Activated CD4-positive, CD25-positive, alpha-beta regulatory T cell treated with anti-CD3 and anti-CD28 coated beads, Interleukin-2, amount 50 U/mL, for 24 hours (primary cell): ENCODE results near the gene CFAP119.

Source experiments
- ATAC-seq, 2 donors: fragments of 150-1000 bp; cut with Tn5 transposase; one replicate each; pipeline ENCODE4 v1.10.0; 2021; ENCODE audit warnings: mild to moderate bottlenecking in 1 of 2, moderate library complexity in 1 of 2

CFAP119 gene

DNA sequence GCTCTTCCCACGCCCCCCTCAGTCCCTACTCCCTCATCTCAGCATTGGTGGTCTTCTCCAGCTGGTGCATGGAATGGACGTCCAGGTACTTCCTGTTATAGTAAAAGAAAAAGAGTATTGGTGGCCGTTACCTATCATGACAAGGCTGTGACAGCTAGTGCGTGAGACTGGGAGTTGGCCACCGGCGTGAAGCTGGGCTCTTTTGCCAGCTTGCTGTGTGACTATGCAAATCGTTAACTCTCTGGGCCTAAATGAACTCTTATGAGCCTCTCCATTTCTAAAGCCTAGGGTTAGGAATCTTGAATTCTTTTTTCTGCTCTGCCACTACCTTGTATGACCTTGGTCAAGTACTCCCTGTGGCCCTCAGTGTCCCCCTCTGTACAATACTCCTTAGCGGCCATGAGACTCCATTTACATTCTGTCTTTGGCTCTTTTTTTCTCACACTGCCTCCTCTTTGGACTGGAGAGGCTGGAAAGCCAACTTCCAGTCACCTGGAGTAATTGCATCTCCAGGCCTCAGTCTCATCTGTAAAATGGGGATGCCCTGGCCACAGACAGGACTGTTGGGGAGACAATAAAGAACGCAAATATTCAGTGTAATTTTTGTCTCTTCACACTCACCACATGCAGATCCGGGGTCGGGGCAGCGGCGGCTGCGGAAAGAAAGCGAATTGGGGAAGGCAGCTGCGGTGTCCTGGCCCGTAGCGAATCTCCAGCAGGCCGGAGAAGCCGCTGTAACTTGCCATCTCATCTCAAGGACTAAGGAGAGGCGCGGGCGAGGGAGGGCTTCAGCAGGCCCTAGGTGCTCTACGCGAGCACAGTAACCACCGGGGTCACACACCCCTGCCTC lies 1.1 kb downstream of the CFAP119 start:
- no peak for ATAC-seq

- ATAC-seq: no peak
Measured at GRCh38 chr16:30760001-30760559, 1.8 kb downstream of the CFAP119 start.

DNA sequence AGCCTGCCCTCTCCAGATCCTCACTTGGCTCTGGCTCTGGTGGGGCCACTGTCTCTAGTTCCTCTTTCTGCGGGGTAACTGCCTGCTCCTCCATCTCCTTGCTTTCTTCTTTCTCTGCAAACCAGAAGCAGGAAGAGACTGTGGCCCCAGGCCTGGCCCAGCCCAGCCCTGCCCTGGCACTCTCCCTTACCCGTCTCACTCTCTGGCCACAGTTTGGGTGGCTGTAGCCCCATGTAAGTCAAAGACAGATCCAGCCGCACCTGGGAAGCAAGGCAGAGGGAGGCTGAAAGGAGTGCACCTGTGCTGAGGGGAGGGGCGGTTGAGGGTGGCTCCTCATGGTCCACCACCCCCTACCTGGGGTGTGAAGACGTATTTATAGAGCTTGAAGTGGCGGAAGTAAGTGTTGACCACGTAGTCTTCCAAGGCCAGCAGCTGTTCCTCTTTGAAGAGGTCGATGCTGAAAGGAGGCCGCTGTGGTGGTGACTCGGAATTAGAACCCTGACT lies 2.8 kb downstream of the CFAP119 start:
- no peak for ATAC-seq

DNA sequence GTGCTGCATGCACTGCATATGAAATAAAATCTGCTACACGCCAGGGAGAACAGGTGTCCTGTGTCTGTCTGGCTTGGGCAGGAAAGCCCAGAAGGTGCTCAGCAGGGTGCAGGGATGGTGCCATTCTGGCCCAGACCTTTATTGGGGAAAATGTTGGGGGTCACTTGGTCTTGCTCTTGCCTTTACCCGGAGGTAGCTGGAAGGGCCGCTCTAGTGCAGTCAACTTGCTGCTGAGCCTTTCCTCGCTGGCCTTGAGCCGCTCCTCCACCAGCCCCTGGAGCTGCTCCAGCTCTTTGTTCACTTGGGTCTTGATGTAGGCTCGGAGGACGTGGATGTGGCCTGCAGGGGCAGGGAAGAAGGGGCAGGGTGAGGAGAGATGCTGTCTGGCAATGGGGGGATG lies 4.5 kb downstream of the CFAP119 start:
- no peak for ATAC-seq

DNA sequence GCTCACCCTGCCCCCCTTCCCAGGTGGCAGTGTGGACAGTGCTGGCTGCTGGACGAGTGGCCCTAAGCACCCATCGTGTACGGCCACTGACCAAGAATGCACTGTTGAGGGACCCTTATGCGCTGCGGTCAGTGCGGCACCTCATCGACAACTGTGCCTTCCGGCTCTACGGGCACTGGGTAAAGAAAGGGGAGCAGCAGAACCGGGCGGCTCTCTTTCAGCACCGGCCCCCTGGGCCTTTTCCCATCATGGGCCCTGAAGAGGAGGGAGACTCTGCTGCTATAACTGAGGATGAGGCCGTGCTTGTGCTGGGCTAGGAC lies 5.1 kb downstream of the CFAP119 start:
- no peak for ATAC-seq

- no peak for ATAC-seq
Measured at GRCh38 chr16:30755955-30756780, 5.7 kb downstream of the CFAP119 start.

GRCh38 chr16:30753596-30753995 lies 8.3 kb downstream of the CFAP119 start:
- no peak for ATAC-seq

DNA sequence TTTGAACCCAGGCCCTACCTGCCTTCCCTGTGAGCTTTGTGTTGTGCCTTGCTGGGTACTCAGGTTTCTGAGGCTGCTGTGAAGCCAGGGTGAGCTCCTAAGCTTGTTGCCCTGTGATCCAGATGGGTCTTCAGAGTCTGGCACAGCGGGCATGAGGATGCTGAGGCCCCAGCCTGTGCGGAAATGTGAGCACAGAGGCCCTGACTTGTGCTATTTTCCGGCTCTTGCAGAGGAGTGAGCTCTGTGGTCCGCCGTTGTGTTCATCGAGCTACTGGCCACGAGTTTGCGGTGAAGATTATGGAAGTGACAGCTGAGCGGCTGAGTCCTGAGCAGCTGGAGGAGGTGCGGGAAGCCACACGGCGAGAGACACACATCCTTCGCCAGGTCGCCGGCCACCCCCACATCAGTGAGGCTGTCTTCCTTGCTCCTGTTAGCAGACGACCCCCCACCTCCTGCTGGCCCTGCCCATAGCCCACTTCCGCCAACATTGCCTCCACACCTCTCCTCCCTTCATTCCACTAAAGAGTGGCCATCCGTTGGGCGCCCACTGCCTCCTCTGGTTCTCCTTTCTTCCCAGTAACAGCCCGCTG lies 10.9 kb downstream of the CFAP119 start:
- no peak for ATAC-seq

DNA sequence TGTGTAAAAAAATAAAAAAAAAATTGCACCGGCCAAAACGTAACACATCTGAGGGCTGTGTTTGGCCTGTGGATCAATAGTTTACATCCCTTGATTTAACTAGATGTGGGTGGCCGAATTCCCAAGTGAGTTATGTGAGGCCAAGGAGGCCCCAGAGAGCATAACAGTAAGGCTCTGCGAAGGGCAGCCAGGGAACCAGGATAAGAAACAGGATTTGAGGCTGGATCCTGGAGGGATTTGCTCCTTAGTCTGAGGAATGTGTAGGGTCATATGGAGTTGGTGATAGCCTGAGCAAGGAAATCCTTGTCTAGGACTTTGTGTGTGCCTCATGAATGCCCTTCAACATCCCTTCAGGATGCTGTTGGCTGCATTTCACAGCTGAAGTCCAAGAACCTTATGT lies 11.7 kb downstream of the CFAP119 start:
- ATAC-seq: no peak

DNA sequence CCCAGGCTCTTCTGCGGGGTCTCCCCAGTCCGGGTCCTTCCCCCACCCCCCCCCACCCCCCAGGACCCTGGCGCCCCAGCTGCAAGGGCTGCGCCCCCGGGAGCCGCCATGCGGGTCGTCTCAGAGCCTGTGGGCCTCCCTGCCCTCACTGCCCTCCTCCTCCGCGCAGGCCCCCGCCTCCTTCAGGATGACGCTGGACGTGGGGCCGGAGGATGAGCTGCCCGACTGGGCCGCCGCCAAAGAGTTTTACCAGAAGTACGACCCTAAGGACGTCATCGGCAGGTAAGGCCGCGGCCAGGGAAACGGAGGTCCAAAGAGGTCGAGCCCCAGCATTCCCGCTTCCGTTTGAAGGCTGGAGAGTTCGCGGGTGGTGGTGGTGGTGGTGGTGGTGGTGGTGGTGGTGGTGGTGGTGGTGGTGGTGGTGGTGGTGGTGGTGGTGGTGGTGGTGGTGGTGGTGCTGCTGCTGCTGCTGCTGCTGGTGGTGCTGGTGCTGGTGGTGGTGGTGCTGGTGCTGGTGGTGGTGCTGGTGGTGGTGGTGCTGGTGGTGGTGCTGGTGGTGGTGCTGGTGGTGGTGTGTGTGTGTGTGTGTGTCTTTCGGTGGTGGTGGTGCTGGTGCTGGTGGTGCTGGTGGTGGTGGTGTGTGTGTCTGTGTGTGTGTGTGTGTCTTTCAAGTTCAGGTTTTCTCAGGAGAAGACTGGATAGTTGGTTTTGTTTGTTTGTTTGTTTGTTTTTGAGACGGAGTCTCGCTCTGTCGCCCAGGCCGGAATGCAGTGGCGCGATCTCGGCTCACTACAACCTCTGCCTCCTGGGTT lies 13.0 kb downstream of the CFAP119 start:
- ATAC-seq: peak; percentile 6 to 10

DNA sequence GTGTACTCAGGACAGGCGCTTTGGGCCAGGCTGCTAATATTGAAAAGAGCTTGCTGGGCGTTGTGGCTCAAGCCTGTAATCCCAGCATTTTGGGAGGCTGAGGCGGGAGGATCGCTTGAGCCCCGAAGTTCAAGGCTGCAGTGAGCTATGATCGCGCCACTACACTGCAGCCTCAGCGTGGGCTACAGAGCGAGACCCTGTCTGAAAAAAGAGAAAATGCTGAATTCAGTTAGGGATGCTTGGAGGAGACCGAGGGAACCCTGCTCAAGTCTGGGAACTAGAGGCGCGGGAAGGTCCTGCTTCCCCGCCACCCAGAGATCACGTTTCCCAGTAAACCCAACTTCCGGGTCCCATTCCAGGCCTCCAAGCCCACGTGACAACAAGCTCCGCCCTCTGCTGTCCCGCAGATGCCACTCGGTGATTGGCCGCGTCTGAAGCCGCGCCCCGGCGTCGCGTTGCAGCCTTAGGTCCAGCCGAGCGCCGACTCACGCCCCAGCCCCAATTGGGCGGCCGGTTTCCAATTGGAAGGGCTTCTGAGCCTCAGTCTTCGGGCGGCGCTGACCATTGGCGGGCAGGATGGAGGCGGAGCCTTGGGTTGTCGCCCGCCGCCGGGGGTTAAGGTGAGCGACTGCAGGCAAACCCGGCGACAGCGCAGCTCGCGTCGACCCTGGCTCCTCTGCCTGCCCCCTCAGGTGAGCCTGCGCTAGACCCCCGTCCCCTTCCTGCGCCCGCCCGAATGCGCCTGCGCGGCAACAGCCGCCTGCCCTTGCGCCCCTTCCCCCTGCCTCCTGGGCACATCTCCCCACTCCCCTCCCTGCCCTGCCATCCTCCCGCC lies 13.8 kb downstream of the CFAP119 start, which contains the start of gene PHKG2:
Gene PHKG2 (plus strand): TSS at position 627 of the 835 bp plus-strand sequence. CDS start 396 bp downstream, outside the sequence.
- ATAC-seq: peak; percentile 99

DNA sequence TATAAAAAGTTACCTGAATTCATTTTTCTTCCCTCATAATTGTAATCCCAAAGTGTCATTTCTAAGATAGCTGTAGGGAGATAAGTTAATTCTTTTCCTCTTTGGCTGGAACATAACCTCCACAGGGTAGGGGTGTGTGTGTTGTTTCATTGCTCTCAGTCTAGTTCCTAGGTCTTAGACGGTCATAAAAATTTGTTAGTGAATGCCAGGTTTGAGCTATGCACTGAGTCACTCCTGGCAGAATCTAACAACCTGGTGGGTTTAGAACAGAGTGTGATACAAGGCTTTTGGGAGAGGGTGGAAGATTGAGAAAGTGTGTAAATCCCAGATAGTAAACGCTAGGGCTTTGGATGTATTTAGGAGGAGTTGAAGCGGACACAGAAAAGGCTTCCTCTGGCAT lies 14.5 kb downstream of the CFAP119 start:
- no peak for ATAC-seq

DNA sequence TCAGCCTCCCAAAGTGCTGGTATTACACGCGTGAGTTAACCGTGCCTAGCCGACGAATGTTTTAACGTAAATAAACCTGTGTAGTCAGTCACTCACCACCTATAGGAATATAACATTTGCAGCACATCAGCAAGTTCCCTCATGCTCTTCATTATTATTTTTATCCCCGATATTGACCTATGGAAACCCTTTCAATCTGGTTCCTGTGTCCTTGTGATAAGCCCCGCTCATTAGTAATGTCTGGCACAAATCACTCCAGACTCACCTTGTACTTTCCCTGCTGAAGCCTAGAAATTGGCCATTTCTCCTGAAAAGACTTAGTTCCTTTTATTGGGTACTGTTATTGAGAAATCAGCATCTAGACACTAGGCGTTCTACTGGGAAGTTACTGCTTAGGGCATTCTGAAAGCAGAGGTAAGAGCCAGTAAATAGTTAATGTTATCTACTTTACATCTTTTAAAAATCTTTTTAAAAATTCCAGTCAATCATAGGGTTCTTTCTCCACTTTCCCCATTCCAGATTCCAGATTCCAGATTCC lies 15.2 kb downstream of the CFAP119 start:
- no peak for ATAC-seq

DNA sequence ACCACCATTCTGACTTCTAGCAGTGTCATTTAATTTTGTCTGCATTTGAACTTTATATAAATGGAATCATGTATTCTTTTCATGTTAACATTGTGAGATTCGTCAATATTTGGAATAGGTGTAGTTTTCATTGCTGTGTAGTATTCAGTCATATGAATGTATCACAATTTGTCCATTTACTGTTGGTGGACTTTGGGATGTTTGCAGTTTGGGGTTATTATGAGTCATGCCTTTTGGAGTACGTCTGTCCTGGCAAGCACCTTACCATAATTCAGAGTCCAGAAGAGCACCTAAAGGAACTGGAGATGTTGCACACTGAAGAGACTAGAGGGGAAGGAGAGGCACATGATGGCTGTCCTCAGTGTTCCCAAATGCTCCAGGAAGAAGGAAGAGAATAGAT lies 16.8 kb downstream of the CFAP119 start:
- ATAC-seq: no peak

GRCh38 chr16:30744183-30744582 lies 17.7 kb downstream of the CFAP119 start:
- no peak for ATAC-seq

DNA sequence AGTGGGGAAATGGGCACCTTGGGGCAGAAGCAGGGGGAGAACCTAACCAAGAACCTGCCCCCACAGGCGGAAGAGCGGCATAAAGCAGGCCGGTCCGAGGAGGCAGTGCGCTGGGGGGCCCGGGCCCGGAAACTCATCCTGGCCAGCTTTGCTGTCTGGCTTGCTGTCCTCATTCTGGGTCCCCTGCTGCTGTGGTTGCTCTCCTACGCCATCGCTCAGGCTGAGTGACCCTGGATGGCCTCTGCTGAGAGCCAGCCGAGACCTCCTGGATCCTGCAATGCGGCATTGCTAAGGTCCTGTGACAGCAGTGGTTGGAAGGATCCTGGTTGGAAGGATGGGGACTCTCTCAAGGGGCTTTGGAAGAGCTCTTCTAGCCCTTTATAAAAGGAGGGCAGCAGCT lies 18.1 kb downstream of the CFAP119 start:
- no peak for ATAC-seq

GRCh38 chr16:30741461-30741914 lies 20.4 kb downstream of the CFAP119 start:
- ATAC-seq: no peak

DNA sequence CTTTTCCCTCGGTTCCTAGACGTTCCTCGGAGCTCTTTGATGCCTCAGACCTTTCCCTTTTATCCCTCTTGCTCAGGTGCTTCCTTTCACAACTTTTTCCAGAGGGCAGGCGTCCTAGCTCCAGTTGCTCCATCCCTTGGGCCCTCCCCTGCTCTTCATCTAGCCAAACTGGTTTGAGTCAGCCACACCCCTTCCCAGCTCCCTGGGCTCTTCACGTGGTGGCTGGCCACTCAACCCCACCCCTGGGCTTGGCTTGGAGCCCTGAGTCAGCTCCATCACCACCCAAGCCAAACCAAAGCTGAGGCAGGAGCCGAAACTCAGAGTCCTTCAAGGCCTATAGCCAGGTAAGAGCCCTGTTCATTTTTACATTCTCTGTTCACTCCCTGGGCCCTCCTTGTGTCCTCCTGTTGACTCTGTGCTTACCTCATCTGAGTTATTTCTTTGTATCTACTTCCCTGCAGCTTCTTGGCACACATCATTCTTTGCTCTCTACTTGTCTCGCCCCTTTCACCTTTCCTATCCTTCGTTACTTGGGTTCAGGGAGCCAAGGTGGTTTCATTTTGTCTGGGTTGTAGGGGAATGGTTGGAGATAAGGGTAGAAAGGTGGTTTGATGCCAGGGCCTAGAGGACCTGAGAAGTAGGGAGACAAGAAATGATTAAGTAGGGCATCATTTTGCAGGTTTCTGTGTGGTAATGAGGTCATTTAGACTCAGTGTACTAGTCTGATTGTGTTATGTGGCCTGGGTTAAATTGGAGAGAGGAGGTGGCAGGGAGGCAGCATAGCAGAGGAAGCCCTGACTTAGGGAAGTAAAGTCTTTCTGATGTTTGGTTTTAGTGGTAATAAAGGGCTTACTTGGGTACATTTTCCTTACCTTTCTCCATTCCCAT lies 21.3 kb downstream of the CFAP119 start:
- peak; percentile 41 to 61 for ATAC-seq
